Stimulated activated CD4-positive, alpha-beta T cell treated with anti-CD3 and anti-CD28 coated beads, Interleukin-12 subunit alpha, Interleukin-12 subunit beta, amount 100 ng/mL, for 4 hours (primary cell): ENCODE data around the gene PLK5.
"Not testable (repeated sequence)": the region's sequence is repeated elsewhere in the genome, so short reads cannot be mapped to it uniquely, and the experiment has no call there.

Experiments
- DNase-seq: peaks from one replicate; pipeline ENCODE4 v3.0.0-alpha.2; 2020

PLK5 gene

GRCh38 chr19:1526979-1527649 lies 3.2 kb downstream of the PLK5 start:
- DNase-seq, result no peak

GRCh38 chr19:1527650-1528309 lies 3.9 kb downstream of the PLK5 start:
- no peak for DNase-seq

GRCh38 chr19:1528596-1529429 lies 4.9 kb downstream of the PLK5 start:
- DNase-seq, result no peak

GRCh38 chr19:1529430-1529816 lies 5.5 kb downstream of the PLK5 start:
- DNase-seq, result no peak

GRCh38 chr19:1530856-1531255 lies 7.0 kb downstream of the PLK5 start:
- not testable (repeated sequence) for DNase-seq

- DNase-seq, result no peak
Measured at GRCh38 chr19:1531587-1531986, 7.7 kb downstream of the PLK5 start.

- DNase-seq, result no peak
Measured at GRCh38 chr19:1532003-1532402, 8.1 kb downstream of the PLK5 start.

GRCh38 chr19:1533510-1534150 lies 9.8 kb downstream of the PLK5 start:
- no peak for DNase-seq

- no peak for DNase-seq
Measured at GRCh38 chr19:1534972-1535371, 11.1 kb downstream of the PLK5 start.

- not testable (repeated sequence) for DNase-seq
Measured at GRCh38 chr19:1535699-1536098, 11.8 kb downstream of the PLK5 start.

- DNase-seq, result no peak
Measured at GRCh38 chr19:1538978-1539377, 15.1 kb downstream of the PLK5 start.

GRCh38 chr19:1539749-1540148 lies 15.9 kb downstream of the PLK5 start:
- DNase-seq, result not testable (repeated sequence)

- DNase-seq, result no peak
Measured at GRCh38 chr19:1540365-1540925, 16.6 kb downstream of the PLK5 start.

GRCh38 chr19:1549332-1549945 lies 25.6 kb downstream of the PLK5 start:
- DNase-seq, result no peak

- no peak for DNase-seq
Measured at GRCh38 chr19:1551068-1552040, 27.5 kb downstream of the PLK5 start.

GRCh38 chr19:1553415-1553814 lies 29.5 kb downstream of the PLK5 start:
- DNase-seq, result no peak

GRCh38 chr19:1554968-1555367 lies 31.1 kb downstream of the PLK5 start:
- DNase-seq, result no peak

GRCh38 chr19:1555487-1556389 lies 31.9 kb downstream of the PLK5 start:
- no peak for DNase-seq

- DNase-seq, result no peak
Measured at GRCh38 chr19:1556390-1557070, 32.7 kb downstream of the PLK5 start.

GRCh38 chr19:1558552-1558951 lies 34.7 kb downstream of the PLK5 start:
- DNase-seq, result no peak
